BLaER1 (cell line): ENCODE measurements around the gene ARHGAP12.

Experiments used
- H3K27ac ChIP-seq: shearing (Covaris generic); formaldehyde crosslinking; 2 replicates; pipeline ENCODE4 v1.8.1; 2022
- H3K27me3 ChIP-seq: shearing (Covaris generic); formaldehyde crosslinking; 2 replicates; pipeline ENCODE4 v1.8.1; 2022
- H3K36me3 ChIP-seq: shearing (Covaris generic); formaldehyde crosslinking; 2 replicates; pipeline ENCODE4 v1.8.1; 2022
- H3K4me1 ChIP-seq: shearing (Covaris generic); formaldehyde crosslinking; 2 replicates; pipeline ENCODE4 v1.8.1; 2022
- H3K4me2 ChIP-seq: shearing (Covaris generic); formaldehyde crosslinking; 2 replicates; pipeline ENCODE4 v1.8.1; 2022
- H3K4me3 ChIP-seq: shearing (Covaris generic); formaldehyde crosslinking; 2 replicates; pipeline ENCODE4 v1.8.1; 2022
- H3K9ac ChIP-seq: shearing (Covaris generic); formaldehyde crosslinking; 2 replicates; pipeline ENCODE4 v1.8.1; 2022
- H3K9me3 ChIP-seq: shearing (Covaris generic); formaldehyde crosslinking; 2 replicates; pipeline ENCODE4 v1.8.1; 2022
- H4K20me1 ChIP-seq: shearing (Covaris generic); formaldehyde crosslinking; 2 replicates; pipeline ENCODE4 v1.8.1; 2022
- Cebpa-rat ChIP-seq: shearing (Covaris generic); IDR thresholded peaks from 2 replicates; pipeline ENCODE4 v1.8.1; 2022

ARHGAP12 gene

DNA sequence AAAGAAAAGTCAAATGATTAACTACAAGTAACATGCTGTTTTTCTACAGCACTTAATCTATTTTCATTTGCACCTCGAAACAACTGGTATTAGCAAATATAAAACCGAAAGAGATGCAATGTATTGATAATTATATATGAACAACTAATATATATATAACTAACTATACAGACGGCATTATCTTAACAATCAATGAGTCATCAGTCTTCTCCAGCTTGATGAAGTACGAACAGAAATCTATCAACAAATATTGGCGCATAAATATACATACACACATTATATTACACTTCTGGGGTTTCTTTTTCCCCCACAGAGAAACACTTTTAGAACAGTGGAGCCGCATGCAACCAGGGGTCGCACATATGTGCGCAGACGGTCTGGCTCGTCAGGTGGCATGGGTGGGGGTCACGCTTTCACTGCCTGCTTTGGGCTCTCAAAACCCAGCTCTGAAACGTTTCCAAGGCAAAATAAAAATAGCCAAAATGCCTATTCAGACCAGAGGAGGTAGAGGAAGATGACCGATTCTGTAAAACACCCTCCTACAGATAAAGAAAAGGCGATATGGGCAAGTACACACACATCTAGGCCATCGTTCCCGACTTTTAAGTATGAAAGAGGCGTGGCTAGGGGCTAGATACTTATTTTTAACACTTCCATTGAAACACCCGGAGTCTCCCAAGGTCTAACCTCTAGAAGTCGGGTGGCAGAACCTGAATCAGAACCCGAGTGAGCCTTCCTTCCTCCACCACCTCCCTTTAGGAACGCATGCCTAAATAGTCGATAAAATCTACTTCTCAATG, 1.7 kb downstream of the ARHGAP12 start:
- no peak for TF ChIP-seq Cebpa-rat

GRCh38 chr10:31926160-31926559, 2.5 kb downstream of the ARHGAP12 start:
- peaks cover 68% of the 10 kb centered on the region for H4K20me1 ChIP-seq
- H3K27ac ChIP-seq = no peak overlapping the region
- peaks cover 53% of the 10 kb centered on the region for H3K4me1 ChIP-seq
- H3K36me3 ChIP-seq = peaks cover 3% of the 10 kb centered on the region; the same call in 1 of the 2 replicates
- no peak for TF ChIP-seq Cebpa-rat
- H3K4me3 ChIP-seq = no peak overlapping the region
- H3K9ac ChIP-seq = no peak overlapping the region
- peaks cover 7% of the 10 kb centered on the region; the same call in 1 of the 2 replicates for H3K9me3 ChIP-seq
- H3K27me3 ChIP-seq = no peaks in the 10 kb centered on the region
- H3K4me2 ChIP-seq = peak overlapping the region; percentile 81; the same call in 1 of the 2 replicates

More for the DNA sequence above, 1.7 kb downstream of the ARHGAP12 start:
- H3K4me1 ChIP-seq = peaks cover 50% of the 10 kb centered on the region
- peaks cover 60% of the 10 kb centered on the region for H4K20me1 ChIP-seq
- peaks cover 3% of the 10 kb centered on the region; the same call in 1 of the 2 replicates for H3K36me3 ChIP-seq
- peak overlapping the region; percentile 81 for H3K4me2 ChIP-seq
- no peaks in the 10 kb centered on the region for H3K27me3 ChIP-seq
- H3K27ac ChIP-seq = no peak overlapping the region
- peak overlapping the region; percentile 90 for H3K9ac ChIP-seq
- H3K9me3 ChIP-seq = peaks cover 7% of the 10 kb centered on the region; the same call in 1 of the 2 replicates
- peak overlapping the region; percentile 99 for H3K4me3 ChIP-seq

DNA sequence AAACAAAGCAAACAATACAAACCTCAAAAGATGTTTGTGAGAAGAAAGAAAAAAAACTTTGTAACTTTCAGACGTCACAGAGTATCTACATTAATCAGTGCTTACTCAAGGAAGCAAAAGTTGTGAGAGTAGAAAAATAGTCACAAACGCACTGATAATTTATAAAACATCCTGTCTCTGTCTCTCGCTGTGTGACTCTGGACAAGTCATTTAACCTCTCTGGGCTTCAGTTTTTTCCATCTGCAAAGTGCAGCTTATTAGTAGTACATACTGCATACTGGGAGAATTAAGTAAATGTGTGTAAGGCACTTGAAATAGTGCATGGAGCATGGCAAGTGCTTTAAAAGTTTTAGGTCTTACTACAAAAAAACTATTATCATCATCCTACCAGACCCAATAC, 3.8 kb downstream of the ARHGAP12 start:
- TF ChIP-seq Cebpa-rat = no peak
- Histone ChIP-seq H3K4me3 (no peak overlapping the region), H4K20me1 (peaks cover 82% of the 10 kb centered on the region), H3K27me3 (no peaks in the 10 kb centered on the region), H3K4me1 (peaks cover 50% of the 10 kb centered on the region), H3K27ac (no peak overlapping the region), H3K9ac (no peak overlapping the region), H3K36me3 (peaks cover 3% of the 10 kb centered on the region; the same call in 1 of the 2 replicates), H3K4me2 (peak overlapping the region; percentile 28; the same call in 1 of the 2 replicates), H3K9me3 (peaks cover 8% of the 10 kb centered on the region; the same call in 1 of the 2 replicates)

DNA sequence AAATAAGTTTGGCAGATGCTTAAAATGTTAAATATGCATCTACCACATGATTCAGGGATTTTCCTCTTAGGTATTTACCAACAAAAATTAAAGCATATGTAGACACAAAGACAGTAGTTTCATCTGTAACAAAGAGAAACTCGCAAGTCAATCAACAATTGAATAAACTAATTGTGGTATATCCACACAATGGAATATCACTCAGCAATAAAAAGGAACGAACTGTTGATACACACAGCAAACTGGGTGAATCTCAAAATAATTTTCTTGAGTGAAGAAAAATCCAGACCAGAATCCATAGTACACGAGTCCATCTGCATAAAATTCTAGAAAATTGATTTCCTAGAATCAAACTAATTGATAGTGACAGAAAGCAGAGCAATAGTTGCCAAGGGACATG, 5.2 kb downstream of the ARHGAP12 start:
- no peak overlapping the region for H3K4me2 ChIP-seq
- no peak overlapping the region for H3K27ac ChIP-seq
- peaks cover 11% of the 10 kb centered on the region; the same call in 1 of the 2 replicates for H3K36me3 ChIP-seq
- no peak overlapping the region for H3K9ac ChIP-seq
- H3K27me3 ChIP-seq = no peaks in the 10 kb centered on the region
- peaks cover 56% of the 10 kb centered on the region for H3K4me1 ChIP-seq
- no peak for TF ChIP-seq Cebpa-rat
- H3K9me3 ChIP-seq = peaks cover 11% of the 10 kb centered on the region; the same call in 1 of the 2 replicates
- H4K20me1 ChIP-seq = peaks cover 94% of the 10 kb centered on the region
- H3K4me3 ChIP-seq = no peak overlapping the region

DNA sequence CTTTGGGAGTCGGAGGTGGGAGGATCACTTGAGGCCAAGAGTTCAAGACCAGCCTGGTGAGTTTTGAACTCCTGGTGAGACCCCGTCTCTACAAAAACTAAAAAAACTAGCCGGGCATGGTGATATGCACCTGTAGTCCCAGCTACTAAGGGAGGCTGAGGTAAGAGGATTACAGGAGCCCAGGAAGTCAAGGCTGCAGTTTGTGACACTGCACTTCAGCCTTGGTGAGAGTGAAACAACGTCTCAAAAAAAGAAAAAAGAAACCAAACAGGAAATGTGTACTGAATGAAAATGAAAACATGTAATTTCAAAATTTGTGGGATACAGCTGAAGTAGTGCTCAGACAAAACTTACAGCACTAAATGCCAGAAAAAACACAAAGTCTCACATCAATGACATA, 7.6 kb downstream of the ARHGAP12 start:
- TF ChIP-seq Cebpa-rat = no peak
- Histone ChIP-seq H4K20me1 (peaks cover 92% of the 10 kb centered on the region), H3K9me3 (peaks cover 16% of the 10 kb centered on the region; the same call in 1 of the 2 replicates), H3K4me2 (peak overlapping the region; percentile 27), H3K4me1 (peaks cover 40% of the 10 kb centered on the region), H3K9ac (no peak overlapping the region), H3K27me3 (no peaks in the 10 kb centered on the region), H3K36me3 (peaks cover 11% of the 10 kb centered on the region; the same call in 1 of the 2 replicates), H3K27ac (no peak overlapping the region), H3K4me3 (no peak overlapping the region)

- H3K27me3 ChIP-seq = no peaks in the 10 kb centered on the region
- peaks cover 16% of the 10 kb centered on the region; the same call in 1 of the 2 replicates for H3K9me3 ChIP-seq
- peaks cover 90% of the 10 kb centered on the region for H4K20me1 ChIP-seq
- H3K4me3 ChIP-seq = no peak overlapping the region
- peaks cover 11% of the 10 kb centered on the region; the same call in 1 of the 2 replicates for H3K36me3 ChIP-seq
- H3K27ac ChIP-seq = no peak overlapping the region
- H3K9ac ChIP-seq = no peak overlapping the region
- no peak for TF ChIP-seq Cebpa-rat
- H3K4me2 ChIP-seq = no peak overlapping the region
- H3K4me1 ChIP-seq = peaks cover 35% of the 10 kb centered on the region
Measured at GRCh38 chr10:31920538-31920937, 8.1 kb downstream of the ARHGAP12 start.

- H3K27ac ChIP-seq = no peak overlapping the region
- no peaks in the 10 kb centered on the region for H3K27me3 ChIP-seq
- peaks cover 16% of the 10 kb centered on the region; the same call in 1 of the 2 replicates for H3K36me3 ChIP-seq
- no peak overlapping the region for H3K9ac ChIP-seq
- TF ChIP-seq Cebpa-rat = no peak
- peaks cover 21% of the 10 kb centered on the region for H3K4me1 ChIP-seq
- H3K4me2 ChIP-seq = no peak overlapping the region
- peaks cover 90% of the 10 kb centered on the region for H4K20me1 ChIP-seq
- peaks cover 16% of the 10 kb centered on the region; the same call in 1 of the 2 replicates for H3K9me3 ChIP-seq
- H3K4me3 ChIP-seq = no peak overlapping the region
Measured at GRCh38 chr10:31918671-31919409, 9.8 kb downstream of the ARHGAP12 start.

GRCh38 chr10:31914370-31914769, 14.3 kb downstream of the ARHGAP12 start:
- 0 out of 2 replicates have a peak, but pooled peaks cover 14% of the 10 kb centered on the region for H3K4me1 ChIP-seq
- no peak overlapping the region for H3K4me2 ChIP-seq
- H3K27ac ChIP-seq = no peak overlapping the region
- H3K36me3 ChIP-seq = peaks cover 13% of the 10 kb centered on the region; the same call in 1 of the 2 replicates
- no peak overlapping the region for H3K9ac ChIP-seq
- H4K20me1 ChIP-seq = peaks cover 91% of the 10 kb centered on the region
- no peak for TF ChIP-seq Cebpa-rat
- H3K27me3 ChIP-seq = no peaks in the 10 kb centered on the region
- no peak overlapping the region for H3K4me3 ChIP-seq
- peaks cover 5% of the 10 kb centered on the region; the same call in 1 of the 2 replicates for H3K9me3 ChIP-seq
